ENCODE data around the gene LRRC25. TPM values are rescaled to one million over a fixed set of nuclear protein-coding genes. Genes with fewer than 3 reads are reported as not detected.

Gene LRRC25
- total and polyA plus RNA-seq, 2 of the 4 experiments (the other 2 are of a cell fraction), result 0.03 TPM; not detected in 1

DNA sequence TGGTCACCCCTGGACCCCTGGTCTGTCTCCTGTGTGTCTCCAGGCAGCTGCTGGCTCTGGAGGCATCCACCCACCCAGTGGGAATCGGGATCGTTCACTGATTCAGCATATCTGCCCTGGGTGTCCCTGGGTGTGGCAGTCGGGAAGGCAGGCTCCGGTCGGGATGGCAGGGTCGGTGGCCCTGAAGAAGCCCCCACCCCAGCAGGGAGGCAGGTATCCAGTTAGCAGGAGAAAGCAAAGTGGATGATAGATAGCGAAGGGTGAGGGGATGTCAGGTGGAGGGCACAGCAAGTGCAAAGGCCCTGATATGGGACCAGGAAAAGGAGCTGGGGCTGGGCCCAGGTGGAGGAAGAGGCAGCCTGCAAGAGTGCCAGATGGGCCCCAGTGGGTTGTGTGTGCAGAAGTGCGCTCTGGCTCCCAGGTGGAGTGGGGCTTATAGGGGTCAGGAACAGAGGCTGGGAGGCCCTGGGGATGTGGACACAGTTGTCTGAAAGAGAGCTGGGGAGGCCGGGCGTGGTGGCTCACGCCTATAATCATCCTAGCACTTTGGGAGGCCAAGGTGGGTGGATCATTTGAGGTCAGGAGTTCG, 24.0 kb upstream of the LRRC25 start:
- ATAC-seq (ENCODE audit: low read depth) (no peak), DNase-seq (no peak)
- Histone ChIP-seq H4K20me1 (ENCODE audit: insufficient read depth, low read length) (peaks cover 57% of the 10 kb centered on the region), H3K27ac (ENCODE audit: insufficient read depth, low read length) (no peak overlapping the region), H3K9ac (ENCODE audit: low read depth, low read length) (no peak overlapping the region), H3K79me1 (ENCODE audit: low read depth in 1 of 2, low read length in 2 of 2) (peaks cover 4 to 68% of the 10 kb centered on the region in 2 experiments), H2BK15ac (ENCODE audit: low read depth, low read length) (no peak overlapping the region), H3K9me1 (ENCODE audit: insufficient read depth, low read length) (peaks cover 23% of the 10 kb centered on the region), H2AFZ (replicated peaks; ENCODE audit: low read length, poor library complexity) (no peak overlapping the region), H3K14ac (replicated peaks; ENCODE audit: low read depth, low read length) (0 out of 2 replicates have a peak overlapping the region, but pooled peaks have one; percentile 41), H2AK5ac (ENCODE audit: low read depth, low read length) (0 out of 2 replicates have a peak overlapping the region, but pooled peaks have one; percentile 56), H3K9me3 (ENCODE audit: control insufficient read depth, insufficient read depth, low read length) (no peaks in the 10 kb centered on the region), H3K36me3 (ENCODE audit: control insufficient read depth, insufficient read depth, low read length) (no peaks in the 10 kb centered on the region), H3K4me1 (ENCODE audit: control insufficient read depth, insufficient read depth, low read length) (peaks cover 30% of the 10 kb centered on the region), H4K8ac (ENCODE audit: low read depth in 2 of 2, low read length in 2 of 2) (no peak overlapping the region), H3K56ac (ENCODE audit: extremely low read depth, insufficient read depth, low read length) (no peak overlapping the region), H3K27me3 (ENCODE audit: control insufficient read depth, insufficient read depth, low read length) (no peaks in the 10 kb centered on the region), H2AK9ac (replicated peaks; ENCODE audit: low read depth, low read length, poor library complexity) (no peak overlapping the region), H2BK20ac (ENCODE audit: low read depth, low read length) (no peak overlapping the region), H3K4me2 (ENCODE audit: low read depth, low read length) (no peak overlapping the region; the same call in 1 of the 2 replicates), H3K18ac (ENCODE audit: low read depth, low read length) (no peak overlapping the region), H3K23ac (ENCODE audit: low read depth, low read length) (peak overlapping the region; percentile 57), H2BK120ac (ENCODE audit: low read depth, low read length) (no peak overlapping the region), H4K91ac (ENCODE audit: insufficient read depth, low read depth, low read length) (no peak overlapping the region), H3K4me3 (ENCODE audit: insufficient read depth, low read depth, low read length) (no peak overlapping the region), H2BK5ac (ENCODE audit: low read depth, low read length, poor library complexity, severe bottlenecking) (no peak overlapping the region), H3K4ac (ENCODE audit: low read depth, low read length) (peak overlapping the region; percentile 3), H4K5ac (ENCODE audit: low read depth, low read length) (no peak overlapping the region)
- intact Hi-C loops (cut with micrococcal nuclease) (no loop called here), in situ Hi-C loops (cut with MboI; ENCODE audit: low sequenced_read_pairs) (no loop called here), dilution Hi-C loops (cut with HindIII; ENCODE audit: low sequenced_read_pairs, unreplicated experiment) (no loop called here)
- POLR2A ChIA-PET (ENCODE audit: unreplicated experiment), result interaction anchor here (0.6 to 1.2 kb wide), 2 partner anchors 9 to 99 kb away, joined by 3 read pairs; no protein-coding TSS in a partner anchor
- TF ChIP-seq CHD1 (IDR thresholded peaks at IDR 0.05; ENCODE audit: low read depth, low read length) (no peak), FOS (IDR thresholded peaks at IDR 0.05; ENCODE audit: low read depth, low read length) (no peak), BHLHE40 (IDR thresholded peaks at IDR 0.05; ENCODE audit: low read depth, low read length) (no peak), RFX5 (IDR thresholded peaks at IDR 0.05; ENCODE audit: low read depth, low read length) (no peak)
- 92% methylated on average over 4 of the region's 12 CpGs; no CpG with 5 or more reads in 1 of the 2 experiments for WGBS, 2 experiments (ENCODE audit: extremely low coverage in 2 of 2, insufficient read length in 1 of 2)
- CTCF ChIA-PET, result interaction anchor here (0.6 to 0.8 kb wide), 3 partner anchors 57 to 239 kb away, joined by 3 to 4 read pairs (median 3); no protein-coding TSS in a partner anchor
- no TSS peak for BruUV-seq (replicated peaks)
